Right lobe of liver (tissue), 4 donors: Measurements from ENCODE around the gene FAM234B.

Experiments used
- POLR2A ChIP-seq: fragments of 450-650 bp; IDR thresholded peaks from one replicate; pipeline ENCODE4 v1.6.1; 2017; ENCODE audit warnings: antibody characterized with exemption, mild to moderate bottlenecking
- TF ChIP-seq, protein P1 (sequence below), 4 donors: fragments of 200-600 bp in 3 of 4; fragments of 450-650 bp in 1 of 4; IDR thresholded peaks; one replicate each; pipeline versions ENCODE4 v1.5.1 to v1.8.0; 2016 to 2022; ENCODE audit warnings: antibody characterized with exemption in 4 of 4, mild to moderate bottlenecking in 2 of 4
- donor health status: DM: no; HTN: no; CAD: no.
- donor health status: DM: no; HTN: no; CAD: no.
- donor health status: DM: no; HTN: yes; CAD: no.

DNA sequence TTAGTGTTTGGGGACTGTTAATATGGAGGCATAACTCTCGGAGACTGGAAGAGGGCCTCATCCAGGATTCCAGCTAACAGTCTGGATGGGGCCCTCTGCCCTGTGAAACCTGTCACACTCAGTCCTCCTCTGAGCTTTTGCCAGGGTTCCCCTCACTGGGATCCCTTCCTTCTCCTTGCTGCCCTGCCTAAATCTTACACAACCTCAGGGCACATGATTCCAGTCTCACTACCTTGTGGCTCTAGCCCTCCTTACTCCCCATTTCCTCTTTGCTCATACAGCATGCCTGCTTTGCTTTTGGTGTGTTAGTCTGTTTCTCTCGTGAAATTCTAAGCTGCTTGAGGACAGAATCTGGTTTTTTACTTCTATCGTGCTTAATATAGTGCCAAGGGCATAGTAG, 60.2 kb downstream of the FAM234B start:
- TF ChIP-seq, protein P1, sequence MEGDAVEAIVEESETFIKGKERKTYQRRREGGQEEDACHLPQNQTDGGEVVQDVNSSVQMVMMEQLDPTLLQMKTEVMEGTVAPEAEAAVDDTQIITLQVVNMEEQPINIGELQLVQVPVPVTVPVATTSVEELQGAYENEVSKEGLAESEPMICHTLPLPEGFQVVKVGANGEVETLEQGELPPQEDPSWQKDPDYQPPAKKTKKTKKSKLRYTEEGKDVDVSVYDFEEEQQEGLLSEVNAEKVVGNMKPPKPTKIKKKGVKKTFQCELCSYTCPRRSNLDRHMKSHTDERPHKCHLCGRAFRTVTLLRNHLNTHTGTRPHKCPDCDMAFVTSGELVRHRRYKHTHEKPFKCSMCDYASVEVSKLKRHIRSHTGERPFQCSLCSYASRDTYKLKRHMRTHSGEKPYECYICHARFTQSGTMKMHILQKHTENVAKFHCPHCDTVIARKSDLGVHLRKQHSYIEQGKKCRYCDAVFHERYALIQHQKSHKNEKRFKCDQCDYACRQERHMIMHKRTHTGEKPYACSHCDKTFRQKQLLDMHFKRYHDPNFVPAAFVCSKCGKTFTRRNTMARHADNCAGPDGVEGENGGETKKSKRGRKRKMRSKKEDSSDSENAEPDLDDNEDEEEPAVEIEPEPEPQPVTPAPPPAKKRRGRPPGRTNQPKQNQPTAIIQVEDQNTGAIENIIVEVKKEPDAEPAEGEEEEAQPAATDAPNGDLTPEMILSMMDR (IDR thresholded peaks at IDR 0.05): no peak
- TF ChIP-seq POLR2A: no peak
